Activated B cell treated with CpG ODN at 0.5 μM for 24 hours (primary cell): ENCODE measurements around the gene ASB13. TPM values are rescaled to one million over a fixed set of nuclear protein-coding genes. Genes with fewer than 3 reads are reported as not detected.

ENCODE experiments used
- ATAC-seq: fragments of 200-7000 bp; cut with Tn5 transposase; one replicate; pipeline ENCODE4 v1.10.0; 2021; ENCODE audit warnings: low read depth, mild to moderate bottlenecking, moderate library complexity
- CTCF ChIA-PET: fragments of 350-600 bp; sonication (Branson Sonifier 250); formaldehyde crosslinking; loops from one replicate; lab custom pipeline; 2021; ENCODE audit warnings: antibody characterized with exemption; lab: Charles Lee
- POLR2A ChIA-PET: fragments of 350-600 bp; sonication (Branson Sonifier 250); formaldehyde crosslinking; loops from one replicate; lab custom pipeline; 2021; ENCODE audit warnings: antibody characterized with exemption; lab: Charles Lee
- DNase-seq: peaks from one replicate; pipeline ENCODE4 v3.0.0; 2022
- H3K27ac Mint-ChIP-seq: one replicate; pipeline ENCODE4 v1.8.0; 2020; ENCODE audit warnings: mixed read lengths
- H3K27me3 Mint-ChIP-seq: one replicate; pipeline ENCODE4 v1.8.0; 2021; ENCODE audit warnings: mixed read lengths
- H3K36me3 Mint-ChIP-seq: one replicate; pipeline ENCODE4 v1.8.0; 2021; ENCODE audit warnings: low read depth, mixed read lengths
- H3K4me1 Mint-ChIP-seq: one replicate; pipeline ENCODE4 v1.8.0; 2021; ENCODE audit warnings: mixed read lengths
- H3K4me3 Mint-ChIP-seq: one replicate; pipeline ENCODE4 v1.8.0; 2020; ENCODE audit warnings: mild to moderate bottlenecking, mixed read lengths
- H3K9me3 Mint-ChIP-seq: one replicate; pipeline ENCODE4 v1.8.0; 2020; ENCODE audit warnings: mixed read lengths
- intact Hi-C: fragments of 100-400 bp; cut with micrococcal nuclease; formaldehyde crosslinking; loops from one replicate; pipeline ENCODE4 v1.15.1; 2024
- total RNA-seq: library from RNA; stranded (reverse); gene quantifications from 2 replicates; pipeline ENCODE4 v1.2.3, GENCODE V29; 2022
- TF ChIP-seq, protein P1 (sequence below): fragments of 200-600 bp; IDR thresholded peaks from one replicate; pipeline ENCODE4 v1.8.0; 2022; ENCODE audit warnings: antibody characterized with exemption, mild to moderate bottlenecking

Gene ASB13
- total RNA-seq, 1 donor from 2014 or later, result 3.3 TPM

DNA sequence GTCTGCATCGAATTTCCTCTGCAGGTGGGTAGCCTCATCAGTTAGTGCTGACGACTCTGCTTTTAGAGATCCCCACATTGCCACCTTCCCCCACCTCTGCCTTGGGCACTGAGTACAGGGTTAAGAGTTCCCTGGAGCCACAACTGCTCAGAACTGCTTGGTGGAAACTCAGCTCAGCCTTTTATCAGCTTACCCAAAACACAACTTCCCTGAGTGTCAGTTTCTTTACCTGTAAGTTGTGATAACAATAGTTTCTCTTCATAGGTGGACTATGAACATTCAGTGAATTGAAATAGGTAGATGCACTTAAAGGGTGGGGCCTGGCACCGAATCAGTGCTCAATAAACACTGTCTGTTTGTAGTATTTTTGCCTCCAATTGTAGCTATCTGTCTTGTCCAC, 11.3 kb downstream of the ASB13 start:
- Mint-ChIP-seq H3K4me3 (no peak overlapping the region), H3K36me3 (no peaks in the 10 kb centered on the region), H3K4me1 (peaks cover 32% of the 10 kb centered on the region), H3K9me3 (no peaks in the 10 kb centered on the region), H3K27me3 (peaks cover 2% of the 10 kb centered on the region), H3K27ac (no peak overlapping the region)
- ChIA-PET POLR2A (no interaction called here), CTCF (interaction anchor here (0.7 kb wide), 1 partner anchor 26 kb away, joined by 3 read pairs; no protein-coding TSS in a partner anchor)
- intact Hi-C loops, result no loop called here
- ATAC-seq, result no peak
- no peak for DNase-seq
- TF ChIP-seq, protein P1, sequence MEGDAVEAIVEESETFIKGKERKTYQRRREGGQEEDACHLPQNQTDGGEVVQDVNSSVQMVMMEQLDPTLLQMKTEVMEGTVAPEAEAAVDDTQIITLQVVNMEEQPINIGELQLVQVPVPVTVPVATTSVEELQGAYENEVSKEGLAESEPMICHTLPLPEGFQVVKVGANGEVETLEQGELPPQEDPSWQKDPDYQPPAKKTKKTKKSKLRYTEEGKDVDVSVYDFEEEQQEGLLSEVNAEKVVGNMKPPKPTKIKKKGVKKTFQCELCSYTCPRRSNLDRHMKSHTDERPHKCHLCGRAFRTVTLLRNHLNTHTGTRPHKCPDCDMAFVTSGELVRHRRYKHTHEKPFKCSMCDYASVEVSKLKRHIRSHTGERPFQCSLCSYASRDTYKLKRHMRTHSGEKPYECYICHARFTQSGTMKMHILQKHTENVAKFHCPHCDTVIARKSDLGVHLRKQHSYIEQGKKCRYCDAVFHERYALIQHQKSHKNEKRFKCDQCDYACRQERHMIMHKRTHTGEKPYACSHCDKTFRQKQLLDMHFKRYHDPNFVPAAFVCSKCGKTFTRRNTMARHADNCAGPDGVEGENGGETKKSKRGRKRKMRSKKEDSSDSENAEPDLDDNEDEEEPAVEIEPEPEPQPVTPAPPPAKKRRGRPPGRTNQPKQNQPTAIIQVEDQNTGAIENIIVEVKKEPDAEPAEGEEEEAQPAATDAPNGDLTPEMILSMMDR, result no peak

DNA sequence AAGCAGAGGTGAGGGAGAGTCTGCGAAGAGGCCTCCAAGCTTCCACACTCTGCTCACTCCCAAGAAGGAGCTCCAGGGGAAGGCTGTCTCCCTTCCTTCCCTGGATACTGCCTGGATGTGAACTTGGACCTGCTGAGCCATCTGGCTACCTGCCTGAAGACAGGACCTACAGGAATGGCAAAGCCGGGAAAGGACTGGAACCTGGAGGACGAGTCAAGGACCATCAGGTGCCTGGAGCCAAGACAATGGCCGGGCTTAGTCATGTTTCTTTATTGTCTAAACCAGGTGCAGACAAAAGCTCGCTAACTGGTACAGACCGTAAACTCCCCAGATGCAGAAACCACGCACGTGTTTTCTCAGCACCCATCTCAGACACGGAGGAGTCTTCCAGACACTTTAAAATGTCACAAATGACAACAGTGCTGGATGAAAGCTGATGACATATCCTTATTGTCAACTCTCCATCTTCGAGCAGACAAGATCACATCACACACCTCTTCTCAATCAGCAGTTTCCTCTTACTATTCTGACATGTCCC, 12.1 kb downstream of the ASB13 start:
- Mint-ChIP-seq H3K27ac (no peak overlapping the region), H3K4me3 (no peak overlapping the region), H3K27me3 (no peaks in the 10 kb centered on the region), H3K9me3 (no peaks in the 10 kb centered on the region), H3K4me1 (peaks cover 24% of the 10 kb centered on the region), H3K36me3 (no peaks in the 10 kb centered on the region)
- POLR2A ChIA-PET, result no interaction called here
- TF ChIP-seq, protein P1, result no peak
- CTCF ChIA-PET, result no interaction called here
- ATAC-seq (no peak), DNase-seq (no peak)
- intact Hi-C loops, result no loop called here

DNA sequence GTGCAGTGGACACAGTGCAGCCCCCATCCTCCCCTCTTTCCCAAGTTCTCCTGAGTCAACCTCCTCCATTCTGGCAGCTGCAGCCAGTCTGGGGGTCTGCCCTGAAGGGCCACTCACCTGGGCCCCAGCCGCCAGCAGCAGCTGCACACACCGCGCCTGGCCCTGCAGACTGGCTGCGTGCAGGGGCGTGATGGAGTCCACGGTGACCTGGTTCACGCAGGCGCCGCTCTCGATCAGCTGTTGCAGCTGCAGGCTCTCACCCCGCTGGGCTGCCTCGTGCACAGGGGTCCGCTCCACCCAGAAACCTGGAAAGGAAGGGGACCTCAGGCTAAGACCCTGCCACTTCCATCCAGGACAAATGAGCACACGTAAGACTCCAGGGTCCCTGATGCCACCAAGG, 13.6 kb downstream of the ASB13 start:
- ChIA-PET POLR2A (no interaction called here), CTCF (no interaction called here)
- Mint-ChIP-seq H3K4me3 (no peak overlapping the region), H3K27ac (no peak overlapping the region), H3K36me3 (no peaks in the 10 kb centered on the region), H3K4me1 (peaks cover 20% of the 10 kb centered on the region), H3K9me3 (no peaks in the 10 kb centered on the region), H3K27me3 (no peaks in the 10 kb centered on the region)
- DNase-seq, result no peak
- intact Hi-C loops, result no loop called here
- ATAC-seq, result no peak
- TF ChIP-seq, protein P1, result no peak

DNA sequence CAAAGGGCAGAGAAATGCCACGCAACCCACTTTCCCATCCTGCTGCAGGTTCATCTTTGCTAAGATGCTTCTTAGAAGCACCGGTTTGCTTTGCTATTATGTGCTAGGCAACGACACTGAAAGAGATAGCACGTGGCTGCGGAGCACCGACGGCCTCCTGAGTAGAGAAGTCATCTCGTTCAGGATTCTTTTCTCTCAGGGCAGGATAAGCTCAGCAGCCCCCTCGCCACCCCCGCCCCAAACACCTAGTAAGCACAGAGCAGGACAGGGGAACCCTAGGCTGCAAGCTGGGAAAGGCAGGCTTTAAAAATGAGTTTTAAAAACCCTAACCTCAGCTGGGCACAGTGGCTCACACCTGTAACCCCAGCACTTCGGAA, 15.0 kb downstream of the ASB13 start:
- Mint-ChIP-seq H3K9me3 (no peaks in the 10 kb centered on the region), H3K4me3 (no peak overlapping the region), H3K36me3 (no peaks in the 10 kb centered on the region), H3K27me3 (no peaks in the 10 kb centered on the region), H3K4me1 (peaks cover 14% of the 10 kb centered on the region), H3K27ac (no peak overlapping the region)
- intact Hi-C loops, result no loop called here
- ChIA-PET POLR2A (no interaction called here), CTCF (interaction anchor here (1.8 kb wide), 1 partner anchor 22 kb away, joined by 5 read pairs; no protein-coding TSS in a partner anchor)
- TF ChIP-seq, protein P1, result no peak
- ATAC-seq, result no peak
- DNase-seq, result no peak

DNA sequence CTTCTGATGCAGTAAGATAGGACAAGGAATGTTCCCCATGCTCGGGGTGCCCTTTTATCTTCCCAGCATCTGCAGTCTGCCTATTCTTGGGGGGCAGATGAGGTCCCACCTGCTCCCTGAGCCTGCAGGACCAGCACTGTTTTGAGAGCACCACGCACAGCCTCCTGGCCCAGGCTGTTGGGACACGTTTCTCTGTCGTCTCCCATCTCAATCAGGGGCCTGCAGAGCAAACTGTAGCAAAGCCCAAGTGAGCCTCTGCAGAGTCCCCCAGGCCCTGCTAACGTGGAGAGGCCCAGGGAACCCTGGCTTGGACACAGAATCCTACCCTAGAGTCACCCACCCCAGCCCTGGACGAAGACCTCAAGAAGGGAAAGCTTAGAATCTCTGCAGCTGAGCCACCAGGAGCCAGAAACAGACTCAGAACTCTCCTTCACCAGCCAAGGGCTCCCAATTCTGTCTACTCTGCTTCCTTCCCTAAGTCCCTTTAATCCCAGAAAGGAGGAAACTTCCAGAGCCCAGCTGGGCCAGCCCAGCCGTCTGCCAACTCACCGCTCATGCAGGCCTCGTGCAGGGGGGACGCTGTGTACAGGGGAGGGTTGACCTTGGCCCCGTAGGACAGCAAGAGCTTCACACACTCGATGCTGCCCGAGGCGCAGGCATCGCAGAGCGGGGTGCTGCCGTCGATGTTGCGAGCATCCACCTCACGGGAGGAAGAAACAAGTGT, 15.6 kb downstream of the ASB13 start:
- intact Hi-C loops, result no loop called here
- H3K4me3 Mint-ChIP-seq, result no peak overlapping the region
- H3K27me3 Mint-ChIP-seq, result no peaks in the 10 kb centered on the region
- ChIA-PET POLR2A (no interaction called here), CTCF (interaction anchor here (1.8 kb wide), 1 partner anchor 21 kb away, joined by 5 read pairs; no protein-coding TSS in a partner anchor)
- TF ChIP-seq, protein P1, result no peak
- peaks cover 18% of the 10 kb centered on the region for H3K4me1 Mint-ChIP-seq
- DNase-seq (no peak), ATAC-seq (no peak)
- no peak overlapping the region for H3K27ac Mint-ChIP-seq
- no peaks in the 10 kb centered on the region for H3K36me3 Mint-ChIP-seq
- H3K9me3 Mint-ChIP-seq, result no peaks in the 10 kb centered on the region
